Endothelial cell of umbilical vein (primary cell): ENCODE results near the gene PDE4B. TPM values are rescaled to one million over a fixed set of nuclear protein-coding genes. Genes with fewer than 3 reads are reported as not detected.

Experiments used
- BruUV-seq: library from RNA; stranded (reverse); fragments of 400-500 nt; replicated peaks from 2 replicates; lab custom pipeline; 2021; lab: Mats Ljungman, UMichigan
- CTCF ChIA-PET: fragments of 300-600, 350-600 bp; sonication (Branson Sonifier 250); formaldehyde crosslinking; loops from one replicate; lab custom pipeline; 2021; ENCODE audit warnings: antibody characterized with exemption, inconsistent platforms; lab: Charles Lee
- POLR2A ChIA-PET: fragments of 300-600, 350-600 bp; sonication (Branson Sonifier 250); formaldehyde crosslinking; loops from one replicate; lab custom pipeline; 2021; ENCODE audit warnings: antibody characterized with exemption, inconsistent platforms; lab: Charles Lee
- DNase-seq: peaks from one replicate; pipeline ENCODE4 v3.0.0-alpha.2; 2011; ENCODE audit warnings: low read depth, low spot score
- FAIRE-seq: peaks from 2 replicates; lab custom pipeline; 2011; peaks lifted over from hg19 to GRCh38; lab: Jason Lieb, UNC
- H2AFZ ChIP-seq: 2 replicates; pipeline ENCODE4 v1.6.0; 2012; ENCODE audit warnings: low read depth, low read length, control low read depth, inconsistent platforms
- H3K27ac ChIP-seq: 2 replicates; pipeline ENCODE4 v1.5.1; 2011; ENCODE audit warnings: low read depth, mild to moderate bottlenecking, control low read depth, low read length, moderate library complexity; ENCODE audit not compliant: insufficient read depth
- H3K27me3 ChIP-seq, 2 experiments: 2 replicates each; pipeline versions ENCODE4 v1.6.0 to v1.6.1; 2011; ENCODE audit warnings: low read length in 2 of 2, mixed read lengths in 1 of 2; ENCODE audit not compliant: control insufficient read depth in 2 of 2, insufficient read depth in 2 of 2
- H3K36me3 ChIP-seq, 2 experiments: 2 replicates in 1 of 2; 3 replicates in 1 of 2; pipeline ENCODE4 v1.5.1; 2011; ENCODE audit warnings: low read length in 2 of 2, mild to moderate bottlenecking in 1 of 2, moderate library complexity in 1 of 2; ENCODE audit not compliant: control insufficient read depth in 2 of 2, insufficient read depth in 2 of 2; ENCODE audit errors: extremely low read depth in 1 of 2
- H3K4me1 ChIP-seq: 3 replicates; pipeline ENCODE4 v1.5.1; 2011; ENCODE audit warnings: mild to moderate bottlenecking, low read length; ENCODE audit not compliant: control insufficient read depth, insufficient read depth; ENCODE audit errors: extremely low read depth
- H3K4me2 ChIP-seq: 2 replicates; pipeline ENCODE4 v1.6.1; 2011; ENCODE audit warnings: low read length, control low read depth, mixed read lengths; ENCODE audit not compliant: insufficient read depth
- H3K4me3 ChIP-seq, 3 experiments: fragments of 200-600 bp in 1 of 3; sonication (generic), shearing (Covaris generic) in 1 of 3; replicated peaks in 1 of 3; 2 replicates each; pipeline ENCODE4 v1.5.1; 2011 to 2016; ENCODE audit warnings: control low read depth in 3 of 3, low read length in 3 of 3, mild to moderate bottlenecking in 2 of 3, inconsistent platforms in 1 of 3, low read depth in 1 of 3, moderate library complexity in 1 of 3; ENCODE audit not compliant: insufficient read depth in 1 of 3
- H3K79me2 ChIP-seq: 2 replicates; pipeline ENCODE4 v1.6.0; 2012; ENCODE audit warnings: low read length, inconsistent platforms; ENCODE audit not compliant: control insufficient read depth, insufficient read depth
- H3K9ac ChIP-seq: replicated peaks from 2 replicates; pipeline ENCODE3; 2011; ENCODE audit warnings: low read length, control low read depth; ENCODE audit not compliant: insufficient read depth; ENCODE audit errors: extremely low read depth
- H3K9me1 ChIP-seq: replicated peaks from 3 replicates; pipeline ENCODE4 v1.6.0; 2011; ENCODE audit warnings: mild to moderate bottlenecking, low read length; ENCODE audit not compliant: control insufficient read depth, insufficient read depth; ENCODE audit errors: extremely low read depth
- H3K9me3 ChIP-seq: replicated peaks from 2 replicates; pipeline ENCODE4 v1.5.1; 2012; ENCODE audit warnings: low read length, inconsistent platforms; ENCODE audit not compliant: control insufficient read depth, insufficient read depth
- H4K20me1 ChIP-seq: replicated peaks from 2 replicates; pipeline ENCODE3; 2011; ENCODE audit warnings: mild to moderate bottlenecking, low read length; ENCODE audit not compliant: control insufficient read depth, insufficient read depth; ENCODE audit errors: extremely low read depth
- EZH2 ChIP-seq: IDR thresholded peaks from 2 replicates; pipeline ENCODE4 v1.6.1; 2012; ENCODE audit warnings: borderline replicate concordance, low read depth, mild to moderate bottlenecking, moderate library complexity, low read length, inconsistent platforms; ENCODE audit not compliant: severe bottlenecking
- FOS ChIP-seq: IDR thresholded peaks from 2 replicates; pipeline ENCODE4 v1.6.1; 2011; ENCODE audit warnings: mild to moderate bottlenecking, low read length, moderate library complexity, borderline replicate concordance; ENCODE audit not compliant: insufficient read depth
- GATA2 ChIP-seq: IDR thresholded peaks from 2 replicates; pipeline ENCODE4 v1.7.0; 2011; ENCODE audit warnings: low read depth, mild to moderate bottlenecking, moderate library complexity, mixed read lengths, low read length; ENCODE audit not compliant: insufficient read length, insufficient read depth
- JUN ChIP-seq: IDR thresholded peaks from 2 replicates; pipeline ENCODE4 v1.6.1; 2011; ENCODE audit warnings: borderline replicate concordance, low read depth; ENCODE audit not compliant: insufficient read length, insufficient read depth
- MYC ChIP-seq: IDR thresholded peaks from one replicate; pipeline ENCODE4 v1.6.1; 2011; ENCODE audit warnings: mild to moderate bottlenecking, low read depth, low read length
- POLR2A ChIP-seq: IDR thresholded peaks from 2 replicates; pipeline ENCODE4 v1.6.1; 2012; ENCODE audit warnings: low read depth, mild to moderate bottlenecking, control low read depth, low read length
- POLR2AphosphoS5 ChIP-seq: IDR thresholded peaks from 2 replicates; pipeline ENCODE4 v1.6.1; 2012; ENCODE audit warnings: low read depth, mild to moderate bottlenecking, control low read depth, low read length, moderate library complexity; ENCODE audit not compliant: insufficient read depth
- dilution Hi-C: fragments of 300-500 bp; cut with MboI; formaldehyde crosslinking; loops from one replicate; pipeline ENCODE4 v1.15.0; 2019; ENCODE audit warnings: low sequenced_read_pairs; ENCODE audit not compliant: extremely low pct_ligation_motif_present
- intact Hi-C: fragments of 100-400 bp; cut with micrococcal nuclease; formaldehyde crosslinking; loops from one replicate; pipeline ENCODE4 v1.10.0; 2022
- polyA plus RNA-seq, 4 experiments: library from polyadenylated mRNA; depleted of rRNA in 3 of 4; stranded (reverse) in 3 of 4; unstranded in 1 of 4; fragments of >200 nt; gene quantifications; 2 replicates each; pipeline versions ENCODE4 v1.2.1 to v1.2.3, GENCODE V29; 2011 to 2012; ENCODE audit warnings: missing spikeins in 1 of 4
- total RNA-seq: library from RNA; stranded (reverse); gene quantifications from 2 replicates; pipeline ENCODE4 v1.2.3, GENCODE V29; 2021
- TF ChIP-seq, protein P1 (sequence below): IDR thresholded peaks from 2 replicates; pipeline ENCODE4 v1.6.1; 2011; ENCODE audit not compliant: insufficient read depth, insufficient read length
- TF ChIP-seq, protein P2 (sequence below), 2 donors: IDR thresholded peaks; 1 replicate in 1 of 2; 2 replicates in 1 of 2; pipeline ENCODE4 v1.5.1; 2011; ENCODE audit warnings: low read length in 2 of 2, mild to moderate bottlenecking in 2 of 2, moderate library complexity in 2 of 2, control low read depth in 1 of 2, inconsistent platforms in 1 of 2, low read depth in 1 of 2; ENCODE audit not compliant: insufficient read depth in 1 of 2; ENCODE audit errors: extremely low read depth in 1 of 2

PDE4B gene
- total and polyA plus RNA-seq, 2 donors (not counting 3 experiments of a cell fraction or from before 2014, with no cell fraction given), result 63.5 to 69.8 TPM

- no peak overlapping the region for H2AFZ ChIP-seq
- H3K9me3 ChIP-seq, result no peaks in the 10 kb centered on the region
- no peak for FAIRE-seq
- H3K27me3 ChIP-seq, result no peaks in the 10 kb centered on the region
- H3K4me3 ChIP-seq, result no peak overlapping the region
- TF ChIP-seq EZH2, result no peak
- TF ChIP-seq, protein P1, sequence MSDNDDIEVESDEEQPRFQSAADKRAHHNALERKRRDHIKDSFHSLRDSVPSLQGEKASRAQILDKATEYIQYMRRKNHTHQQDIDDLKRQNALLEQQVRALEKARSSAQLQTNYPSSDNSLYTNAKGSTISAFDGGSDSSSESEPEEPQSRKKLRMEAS, result no peak
- TF ChIP-seq MYC, result no peak
- no peak for TF ChIP-seq FOS
- TF ChIP-seq, protein P2, sequence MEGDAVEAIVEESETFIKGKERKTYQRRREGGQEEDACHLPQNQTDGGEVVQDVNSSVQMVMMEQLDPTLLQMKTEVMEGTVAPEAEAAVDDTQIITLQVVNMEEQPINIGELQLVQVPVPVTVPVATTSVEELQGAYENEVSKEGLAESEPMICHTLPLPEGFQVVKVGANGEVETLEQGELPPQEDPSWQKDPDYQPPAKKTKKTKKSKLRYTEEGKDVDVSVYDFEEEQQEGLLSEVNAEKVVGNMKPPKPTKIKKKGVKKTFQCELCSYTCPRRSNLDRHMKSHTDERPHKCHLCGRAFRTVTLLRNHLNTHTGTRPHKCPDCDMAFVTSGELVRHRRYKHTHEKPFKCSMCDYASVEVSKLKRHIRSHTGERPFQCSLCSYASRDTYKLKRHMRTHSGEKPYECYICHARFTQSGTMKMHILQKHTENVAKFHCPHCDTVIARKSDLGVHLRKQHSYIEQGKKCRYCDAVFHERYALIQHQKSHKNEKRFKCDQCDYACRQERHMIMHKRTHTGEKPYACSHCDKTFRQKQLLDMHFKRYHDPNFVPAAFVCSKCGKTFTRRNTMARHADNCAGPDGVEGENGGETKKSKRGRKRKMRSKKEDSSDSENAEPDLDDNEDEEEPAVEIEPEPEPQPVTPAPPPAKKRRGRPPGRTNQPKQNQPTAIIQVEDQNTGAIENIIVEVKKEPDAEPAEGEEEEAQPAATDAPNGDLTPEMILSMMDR (IDR thresholded peaks at IDR 0.05; ENCODE audit: extremely low read depth in 1 of 2, insufficient read depth in 1 of 2, low read depth in 1 of 2, low read length in 2 of 2), result no peak
- peaks cover 31% of the 10 kb centered on the region for H3K4me1 ChIP-seq
- H3K36me3 ChIP-seq, result peaks cover 42 to 66% of the 10 kb centered on the region in 2 experiments
- H4K20me1 ChIP-seq, result no peaks in the 10 kb centered on the region
- no peak overlapping the region for H3K27ac ChIP-seq
- CTCF ChIA-PET, result interaction anchor here (1.1 to 2.4 kb wide), 3 partner anchors 11 to 136 kb away, joined by 3 to 9 read pairs (median 4); no protein-coding TSS in a partner anchor
- POLR2A ChIA-PET, result no interaction called here
- H3K9me1 ChIP-seq, result no peaks in the 10 kb centered on the region
- BruUV-seq, result no TSS peak
- H3K9ac ChIP-seq, result no peak overlapping the region
- intact Hi-C loops, result no loop called here
- dilution Hi-C loops, result no loop called here
- no peak overlapping the region for H3K4me2 ChIP-seq
- DNase-seq, result no peak
- H3K79me2 ChIP-seq, result peaks cover 17% of the 10 kb centered on the region
Observed at GRCh38 chr1:66367369-66367768, 574.7 kb downstream of the PDE4B start.

GRCh38 chr1:66368261-66368660 lies 575.6 kb downstream of the PDE4B start:
- no TSS peak for BruUV-seq
- H3K27ac ChIP-seq, result no peak overlapping the region
- H3K79me2 ChIP-seq, result peaks cover 21% of the 10 kb centered on the region
- dilution Hi-C loops (no loop called here), intact Hi-C loops (no loop called here)
- peaks cover 45 to 68% of the 10 kb centered on the region in 2 experiments for H3K36me3 ChIP-seq
- H3K9me1 ChIP-seq, result no peaks in the 10 kb centered on the region
- POLR2A ChIA-PET, result no interaction called here
- DNase-seq, result no peak
- H2AFZ ChIP-seq, result no peak overlapping the region
- no peaks in the 10 kb centered on the region for H3K9me3 ChIP-seq
- H3K27me3 ChIP-seq, result no peaks in the 10 kb centered on the region
- no peaks in the 10 kb centered on the region for H4K20me1 ChIP-seq
- no peak for FAIRE-seq
- CTCF ChIA-PET, result interaction anchor here (1.1 to 2.4 kb wide), 2 partner anchors 12 to 136 kb away, joined by 3 to 9 read pairs; no protein-coding TSS in a partner anchor
- H3K4me1 ChIP-seq, result peaks cover 40% of the 10 kb centered on the region
- no peak overlapping the region for H3K9ac ChIP-seq
- no peak overlapping the region for H3K4me2 ChIP-seq
- H3K4me3 ChIP-seq, result no peak overlapping the region
- TF ChIP-seq POLR2AphosphoS5, result no peak
- TF ChIP-seq, protein P2 (IDR thresholded peaks at IDR 0.05; ENCODE audit: extremely low read depth in 1 of 2, insufficient read depth in 1 of 2, low read depth in 1 of 2, low read length in 2 of 2), result no peak
- TF ChIP-seq GATA2, result no peak
- no peak for TF ChIP-seq MYC
- no peak for TF ChIP-seq POLR2A
- no peak for TF ChIP-seq FOS
- TF ChIP-seq, protein P1, result no peak
- TF ChIP-seq EZH2, result no peak
- TF ChIP-seq JUN, result no peak
